HG02623 (cell line): ENCODE measurements around the gene TAS2R16.
"Not testable (repeated sequence)": the region's sequence is repeated elsewhere in the genome, so short reads cannot be mapped to it uniquely, and the experiment has no call there.

Source experiments
- ATAC-seq: cut with Tn5 transposase; IDR thresholded peaks from one replicate; pipeline ENCODE4 v1.9.1; 2021; ENCODE audit warnings: moderate library complexity; ENCODE audit not compliant: unreplicated experiment

TAS2R16 gene

DNA sequence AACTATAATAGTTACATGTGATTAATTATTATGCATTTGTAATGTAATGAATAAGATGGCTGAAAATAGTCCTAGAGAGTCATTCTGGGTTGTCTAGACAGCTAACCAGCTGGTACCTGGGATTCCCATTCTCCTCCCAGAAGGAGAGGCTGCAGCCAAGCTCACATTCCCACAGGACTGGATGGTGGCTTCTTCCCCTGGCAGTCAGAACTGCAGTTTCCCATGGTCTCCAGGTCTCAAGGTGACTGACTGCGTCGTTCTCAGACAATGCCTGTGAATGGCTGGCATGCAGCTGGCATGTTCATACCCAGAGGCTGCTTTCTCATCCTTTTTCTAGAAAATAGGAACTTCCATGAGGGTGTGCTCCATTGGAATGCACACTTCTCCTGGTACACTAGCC lies 21.3 kb downstream of the TAS2R16 start:
- no peak for ATAC-seq

DNA sequence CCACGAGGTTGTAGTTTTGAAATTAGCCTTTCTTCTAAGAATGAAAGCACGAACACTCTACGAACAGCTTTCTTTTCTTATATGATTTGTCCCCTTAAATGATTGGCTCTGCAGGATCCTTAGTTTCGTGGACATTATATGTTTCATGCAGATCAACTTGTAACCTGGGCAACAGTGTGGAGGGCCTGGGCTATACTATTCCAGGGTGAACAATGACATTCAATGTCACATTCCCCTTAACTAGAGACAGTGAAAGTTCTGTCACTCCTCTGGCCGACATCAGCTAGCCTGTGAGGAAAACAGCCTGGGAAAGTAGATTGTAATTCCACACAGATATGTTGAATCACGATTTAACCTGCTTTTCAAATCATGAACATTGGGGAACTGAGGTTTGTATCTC lies 23.4 kb downstream of the TAS2R16 start:
- no peak for ATAC-seq

DNA sequence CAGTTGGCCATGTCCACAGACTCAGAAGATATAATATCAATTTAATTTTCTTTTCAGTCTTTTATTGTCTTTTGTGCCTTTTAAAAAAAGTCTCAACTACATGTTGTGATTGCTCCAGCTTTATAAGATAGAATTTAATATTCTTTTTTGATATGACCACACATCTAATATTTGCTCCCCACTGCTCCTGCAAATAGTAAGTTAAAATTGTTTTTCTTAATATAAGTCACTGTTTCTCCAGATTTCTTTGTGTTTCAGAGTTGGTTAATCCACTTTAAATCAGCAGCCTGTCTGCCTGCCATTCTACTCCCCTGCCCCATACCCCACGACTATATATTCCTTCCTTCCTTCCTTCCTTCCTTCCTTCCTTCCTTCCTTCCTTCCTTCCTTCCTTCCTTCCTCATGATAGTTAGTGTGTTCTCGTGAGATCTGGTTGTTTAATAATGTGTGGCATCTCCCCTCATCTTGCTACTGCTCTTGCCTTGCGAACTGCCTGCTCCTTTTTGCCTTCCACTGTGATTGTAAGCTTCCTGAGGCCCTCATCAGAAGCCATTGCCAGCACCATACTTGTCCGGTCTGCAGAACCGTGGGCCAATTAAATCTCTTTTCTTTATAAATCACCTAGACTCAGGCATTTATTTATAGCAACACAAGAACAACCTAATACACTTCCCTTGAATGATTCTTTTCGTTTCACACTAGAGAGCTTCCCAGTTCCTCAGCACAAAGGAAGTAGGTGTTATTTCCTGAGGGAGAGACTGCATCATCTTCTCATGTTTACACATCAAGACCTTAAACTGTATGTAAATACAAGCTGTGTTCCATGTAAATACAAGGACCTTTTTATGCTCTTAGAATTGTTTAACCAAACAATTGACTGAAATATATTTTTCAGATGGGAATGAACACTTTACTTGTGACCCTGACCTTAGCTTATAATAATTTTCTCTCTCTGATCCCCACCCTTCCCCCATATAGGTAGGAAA lies 24.5 kb downstream of the TAS2R16 start:
- ATAC-seq = no peak

DNA sequence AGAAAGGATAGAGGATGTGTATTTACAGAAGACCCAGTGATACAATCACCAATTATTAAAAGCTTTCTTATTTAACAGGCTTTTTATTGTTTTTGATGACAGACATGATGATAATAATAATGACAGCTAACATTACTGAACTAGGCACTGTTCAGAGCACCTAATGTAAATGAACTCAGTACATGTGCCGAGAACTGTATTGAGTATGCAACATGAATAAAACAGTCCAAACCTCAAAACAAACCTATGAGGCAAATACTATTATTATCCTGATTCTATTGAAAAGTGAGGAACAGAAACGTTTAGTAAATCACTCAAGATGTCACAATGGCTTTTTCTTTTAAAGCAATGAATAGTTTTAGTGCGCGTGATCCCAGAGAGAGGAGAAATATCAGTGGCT lies 27.1 kb downstream of the TAS2R16 start:
- no peak for ATAC-seq

DNA sequence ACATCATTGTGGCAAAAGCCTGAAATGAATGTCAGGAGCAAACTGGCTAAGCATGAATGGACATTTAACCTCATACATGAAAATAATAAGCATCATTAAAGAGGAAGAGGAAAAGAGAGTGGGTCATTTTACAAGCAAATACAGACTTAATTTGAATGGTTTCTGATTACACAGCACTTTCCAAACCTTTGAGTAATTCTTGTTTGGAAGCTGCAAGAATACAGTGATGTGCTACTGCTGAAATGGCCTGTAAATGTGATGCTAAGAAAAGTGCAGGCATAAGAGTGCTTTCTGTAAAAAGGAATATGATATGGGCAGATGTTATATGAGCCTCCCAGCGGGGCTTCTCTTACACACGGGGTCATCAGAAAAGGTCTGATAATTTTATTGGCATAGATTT lies 30.2 kb downstream of the TAS2R16 start:
- ATAC-seq = no peak

DNA sequence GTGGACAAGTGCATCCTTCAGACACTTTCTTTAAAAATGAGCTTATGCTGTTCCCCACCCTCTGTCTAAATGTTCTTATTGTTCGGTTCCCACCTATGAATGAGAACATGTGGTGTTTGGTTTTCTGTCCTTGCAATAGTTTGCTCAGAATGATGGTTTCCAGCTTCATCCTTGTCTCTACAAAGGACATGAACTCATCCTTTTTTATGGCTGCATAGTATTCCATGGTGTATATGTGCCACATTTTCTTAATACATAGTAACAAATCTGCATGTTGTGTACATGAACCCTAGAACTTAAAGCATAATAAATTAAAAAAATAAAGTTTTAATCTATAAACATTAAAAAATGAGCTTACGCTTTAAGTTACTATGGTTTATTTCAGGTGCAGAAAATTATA lies 41.8 kb downstream of the TAS2R16 start:
- ATAC-seq = not testable (repeated sequence)

DNA sequence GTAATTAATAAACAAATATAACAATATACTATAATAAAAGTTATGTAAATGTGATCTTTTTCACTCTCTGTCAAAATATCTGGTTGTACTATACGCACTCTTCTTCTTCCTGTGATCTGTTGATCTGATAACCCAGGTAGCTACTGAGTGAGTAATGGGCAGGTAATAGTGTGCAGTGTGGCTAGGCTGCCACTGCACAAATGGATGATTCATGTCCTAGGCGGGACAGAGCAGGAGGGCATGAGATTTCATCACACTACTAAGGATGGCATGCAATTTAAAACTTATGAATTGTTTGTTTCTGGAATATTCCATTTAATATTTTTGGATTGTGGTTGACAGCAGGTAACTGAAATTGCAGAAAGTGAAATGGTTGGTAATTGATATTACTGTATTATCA lies 44.5 kb downstream of the TAS2R16 start:
- ATAC-seq = no peak

DNA sequence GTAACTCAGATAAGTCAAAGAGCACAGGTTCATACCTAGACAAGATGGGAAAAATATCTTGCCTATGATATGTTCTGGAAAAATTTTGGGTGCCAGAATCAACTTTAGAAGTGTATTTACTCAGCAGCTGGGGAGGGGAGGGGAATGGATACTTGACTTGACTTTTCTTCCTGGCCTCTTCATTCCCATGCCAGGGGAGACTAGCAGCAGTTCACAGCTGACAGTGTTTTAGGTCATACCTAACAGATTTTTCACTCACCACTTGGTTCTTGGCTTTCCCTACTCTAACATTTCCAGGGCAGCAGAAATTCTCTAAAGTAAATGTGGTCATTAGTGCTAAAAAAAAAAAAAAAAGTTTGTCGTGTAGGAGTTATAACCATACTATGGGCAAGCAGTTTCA lies 46.3 kb downstream of the TAS2R16 start:
- no peak for ATAC-seq
